HUES48 (cell line): ENCODE results near the gene CDC45.

Experiments
- H3K27ac ChIP-seq: one replicate; pipeline ENCODE4 v1.7.0; 2013; ENCODE audit warnings: low read depth, low read length, inconsistent platforms
- H3K27me3 ChIP-seq: 2 replicates; pipeline ENCODE4 v1.6.1; 2013; ENCODE audit warnings: mild to moderate bottlenecking, low read length; ENCODE audit not compliant: control insufficient read depth, insufficient read depth
- H3K36me3 ChIP-seq: 2 replicates; pipeline ENCODE4 v1.6.1; 2013; ENCODE audit warnings: low read length; ENCODE audit not compliant: control insufficient read depth, insufficient read depth
- H3K4me1 ChIP-seq: 2 replicates; pipeline ENCODE4 v1.6.1; 2013; ENCODE audit warnings: mild to moderate bottlenecking, low read length; ENCODE audit not compliant: control insufficient read depth, insufficient read depth
- H3K4me3 ChIP-seq: 2 replicates; pipeline ENCODE4 v1.5.1; 2013; ENCODE audit warnings: mild to moderate bottlenecking, low read depth, low read length
- H3K9ac ChIP-seq: 2 replicates; pipeline ENCODE4 v1.6.1; 2013; ENCODE audit warnings: mild to moderate bottlenecking, low read depth, low read length, moderate library complexity
- H3K9me3 ChIP-seq: 2 replicates; pipeline ENCODE4 v1.6.1; 2013; ENCODE audit warnings: low read length; ENCODE audit not compliant: control insufficient read depth, insufficient read depth

Gene CDC45

DNA sequence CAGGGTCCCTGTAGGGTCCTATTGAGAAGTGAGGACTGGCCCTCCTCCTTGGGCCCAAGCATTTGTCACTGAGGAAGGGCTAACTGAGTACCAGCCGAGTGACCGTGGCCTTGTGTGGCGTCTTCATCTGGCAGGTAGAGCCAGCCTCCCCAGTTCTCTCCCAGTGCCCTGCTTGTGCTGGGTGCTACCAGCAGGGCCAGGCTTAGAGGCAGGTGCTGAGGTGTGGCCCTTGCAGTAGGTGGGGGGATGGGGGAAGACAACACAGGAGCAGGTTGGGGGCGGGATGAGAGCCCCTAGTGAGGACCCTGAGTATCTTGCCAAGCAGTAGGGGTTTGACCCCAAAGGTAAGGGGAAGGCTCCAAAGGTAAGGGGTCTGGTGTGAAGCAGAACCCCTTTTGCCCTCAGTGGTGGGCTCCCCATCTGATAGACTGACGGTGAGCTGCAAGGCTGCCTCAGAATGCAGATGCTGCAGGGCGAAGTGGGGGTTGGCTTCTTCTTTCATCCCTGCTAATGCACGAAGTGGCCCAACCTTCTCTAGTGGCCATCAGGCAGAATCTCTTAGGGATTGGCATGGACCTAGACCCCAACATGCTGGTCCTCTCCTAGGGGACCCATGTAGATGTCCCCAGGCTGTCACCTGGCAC lies 19.6 kb downstream of the CDC45 start:
- Histone ChIP-seq H3K9me3 (no peaks in the 10 kb centered on the region), H3K27ac (no peak overlapping the region), H3K36me3 (peaks cover 57% of the 10 kb centered on the region), H3K4me1 (peaks cover 4% of the 10 kb centered on the region; the same call in 1 of the 2 replicates), H3K9ac (no peak overlapping the region), H3K4me3 (no peak overlapping the region), H3K27me3 (no peaks in the 10 kb centered on the region)

DNA sequence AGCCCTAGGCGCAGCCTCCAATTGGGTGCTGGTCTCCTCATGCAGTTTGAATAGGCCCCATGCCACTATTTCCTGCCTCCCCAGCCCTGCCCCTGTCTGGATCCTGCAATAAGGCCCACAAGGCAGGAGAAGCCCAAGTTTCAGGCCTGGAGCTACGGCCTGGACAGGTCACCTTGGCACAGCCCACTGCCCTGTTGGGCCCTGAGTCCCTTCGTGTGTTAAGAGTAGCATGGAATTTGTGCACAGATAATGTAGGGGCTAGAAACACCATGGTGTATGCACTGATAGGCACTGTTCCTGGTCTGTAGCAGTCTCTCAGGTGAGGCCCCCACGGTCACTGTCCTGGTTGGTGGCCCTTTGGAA lies 20.1 kb downstream of the CDC45 start:
- H3K27ac ChIP-seq, result no peak overlapping the region
- H3K27me3 ChIP-seq, result no peaks in the 10 kb centered on the region
- no peak overlapping the region for H3K9ac ChIP-seq
- H3K4me3 ChIP-seq, result no peak overlapping the region
- peaks cover 51% of the 10 kb centered on the region for H3K36me3 ChIP-seq
- no peaks in the 10 kb centered on the region for H3K9me3 ChIP-seq
- peaks cover 4% of the 10 kb centered on the region; the same call in 1 of the 2 replicates for H3K4me1 ChIP-seq

GRCh38 chr22:19501897-19502447 lies 22.3 kb downstream of the CDC45 start:
- H3K9ac ChIP-seq, result no peak overlapping the region
- no peaks in the 10 kb centered on the region for H3K27me3 ChIP-seq
- H3K9me3 ChIP-seq, result no peaks in the 10 kb centered on the region
- no peak overlapping the region for H3K4me3 ChIP-seq
- peaks cover 4% of the 10 kb centered on the region; the same call in 1 of the 2 replicates for H3K4me1 ChIP-seq
- no peak overlapping the region for H3K27ac ChIP-seq
- peaks cover 43% of the 10 kb centered on the region for H3K36me3 ChIP-seq

DNA sequence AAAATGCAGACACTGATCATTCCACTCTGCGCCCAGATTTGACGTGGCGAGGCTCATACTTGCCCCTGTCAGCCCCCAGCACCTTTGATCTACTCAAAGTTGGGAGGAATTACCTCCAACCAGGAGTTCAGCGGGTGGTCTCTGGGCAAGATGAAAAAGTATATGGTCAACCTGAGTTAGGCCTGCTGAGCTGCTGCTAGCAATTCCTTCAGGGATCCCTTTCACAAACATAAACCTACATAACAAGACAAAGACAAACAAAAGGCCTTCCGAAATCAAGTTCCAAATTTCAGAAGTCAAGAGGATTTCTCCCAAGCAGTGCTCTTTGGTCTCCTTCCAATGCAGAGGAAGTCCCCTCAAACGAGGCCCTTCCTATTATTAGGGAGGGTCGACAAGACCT lies 23.6 kb downstream of the CDC45 start:
- Histone ChIP-seq H3K4me1 (peaks cover 4% of the 10 kb centered on the region; the same call in 1 of the 2 replicates), H3K9me3 (no peaks in the 10 kb centered on the region), H3K27ac (peak overlapping the region; percentile 22), H3K27me3 (no peaks in the 10 kb centered on the region), H3K4me3 (no peak overlapping the region), H3K36me3 (peaks cover 40% of the 10 kb centered on the region), H3K9ac (no peak overlapping the region)

DNA sequence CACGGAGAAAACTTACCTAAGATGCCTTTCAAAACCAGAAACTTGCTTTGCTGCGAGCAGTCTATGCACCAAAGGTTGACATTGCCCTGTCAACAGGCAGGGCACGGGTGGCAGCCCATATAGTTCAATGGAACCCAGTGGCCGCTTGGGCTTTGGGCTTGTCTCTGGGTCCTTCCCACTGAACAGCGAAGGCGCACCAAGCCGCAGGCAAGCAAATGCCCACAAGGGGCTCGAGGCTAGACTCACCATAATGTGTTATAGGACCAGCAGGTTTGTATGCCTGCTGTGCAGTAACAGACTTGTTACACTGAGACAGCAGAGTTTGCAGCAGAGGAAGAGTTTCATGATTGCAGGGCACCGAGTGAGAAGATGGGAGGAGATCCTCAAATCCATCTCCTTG lies 24.1 kb downstream of the CDC45 start:
- no peak overlapping the region for H3K9ac ChIP-seq
- H3K9me3 ChIP-seq, result no peaks in the 10 kb centered on the region
- peak overlapping the region; percentile 12 for H3K27ac ChIP-seq
- H3K4me3 ChIP-seq, result no peak overlapping the region
- peaks cover 40% of the 10 kb centered on the region for H3K36me3 ChIP-seq
- H3K4me1 ChIP-seq, result peaks cover 4% of the 10 kb centered on the region; the same call in 1 of the 2 replicates
- H3K27me3 ChIP-seq, result no peaks in the 10 kb centered on the region

DNA sequence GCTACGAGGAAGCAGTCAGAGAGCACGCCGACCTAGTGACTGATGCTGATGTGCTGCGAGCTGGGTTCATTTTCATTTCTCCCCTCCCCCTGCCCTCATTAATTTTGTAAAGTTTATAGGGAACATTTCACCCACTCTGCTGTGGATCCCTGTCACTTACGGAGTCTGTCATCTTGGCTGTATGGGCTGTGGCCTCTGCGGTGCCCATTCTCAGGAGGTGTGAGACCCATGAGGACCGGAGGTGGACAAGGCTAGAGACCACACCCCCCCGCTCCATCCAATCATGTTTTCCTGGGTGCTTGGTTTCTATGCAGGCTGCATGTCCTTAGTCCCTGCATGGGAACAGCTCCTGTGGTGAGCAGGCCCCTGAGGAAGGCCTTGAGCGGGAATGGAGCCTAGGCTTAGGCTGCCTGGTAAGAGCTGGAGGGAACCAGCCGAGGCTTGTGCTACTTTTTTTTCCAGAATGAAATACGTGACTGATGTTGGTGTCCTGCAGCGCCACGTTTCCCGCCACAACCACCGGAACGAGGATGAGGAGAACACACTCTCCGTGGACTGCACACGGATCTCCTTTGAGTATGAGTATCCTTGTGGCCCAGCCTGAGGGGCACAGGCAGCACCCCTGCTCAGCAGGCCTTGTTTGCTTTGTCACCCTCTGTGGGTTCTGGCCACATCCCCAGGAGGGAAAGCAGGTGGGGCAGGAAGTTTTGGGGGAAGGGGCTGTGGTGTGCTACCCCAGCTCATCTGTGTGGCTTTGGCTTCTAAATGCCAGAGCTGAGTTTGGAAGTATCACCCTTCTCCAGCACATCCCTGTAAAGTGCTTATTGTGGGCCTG lies 25.4 kb downstream of the CDC45 start:
- H3K27me3 ChIP-seq, result no peaks in the 10 kb centered on the region
- H3K27ac ChIP-seq, result no peak overlapping the region
- H3K4me3 ChIP-seq, result no peak overlapping the region
- H3K36me3 ChIP-seq, result peaks cover 36% of the 10 kb centered on the region
- H3K4me1 ChIP-seq, result peaks cover 4% of the 10 kb centered on the region; the same call in 1 of the 2 replicates
- no peak overlapping the region for H3K9ac ChIP-seq
- no peaks in the 10 kb centered on the region for H3K9me3 ChIP-seq

DNA sequence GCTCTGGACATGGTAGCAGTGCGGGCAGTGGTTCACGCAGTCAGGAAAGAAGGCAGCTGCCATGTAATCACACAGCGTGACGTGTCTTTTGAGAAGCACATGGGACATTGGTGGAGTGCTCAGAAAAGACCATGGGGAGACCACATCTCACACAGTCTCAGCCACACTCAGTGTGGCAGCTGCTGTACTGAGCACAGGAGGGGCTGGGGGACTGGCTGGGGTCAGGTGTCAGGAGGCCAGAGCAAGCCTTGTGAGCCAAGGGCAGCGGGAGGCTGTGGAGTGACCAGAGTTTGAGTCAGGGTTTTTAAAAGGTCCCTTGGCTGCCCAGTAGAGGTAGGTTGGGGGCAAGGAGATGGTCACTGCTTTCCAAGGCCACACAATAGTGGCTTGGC lies 26.0 kb downstream of the CDC45 start:
- Histone ChIP-seq H3K4me3 (no peak overlapping the region), H3K9me3 (no peaks in the 10 kb centered on the region), H3K4me1 (peaks cover 4% of the 10 kb centered on the region; the same call in 1 of the 2 replicates), H3K27me3 (no peaks in the 10 kb centered on the region), H3K36me3 (peaks cover 36% of the 10 kb centered on the region), H3K9ac (no peak overlapping the region), H3K27ac (no peak overlapping the region)

DNA sequence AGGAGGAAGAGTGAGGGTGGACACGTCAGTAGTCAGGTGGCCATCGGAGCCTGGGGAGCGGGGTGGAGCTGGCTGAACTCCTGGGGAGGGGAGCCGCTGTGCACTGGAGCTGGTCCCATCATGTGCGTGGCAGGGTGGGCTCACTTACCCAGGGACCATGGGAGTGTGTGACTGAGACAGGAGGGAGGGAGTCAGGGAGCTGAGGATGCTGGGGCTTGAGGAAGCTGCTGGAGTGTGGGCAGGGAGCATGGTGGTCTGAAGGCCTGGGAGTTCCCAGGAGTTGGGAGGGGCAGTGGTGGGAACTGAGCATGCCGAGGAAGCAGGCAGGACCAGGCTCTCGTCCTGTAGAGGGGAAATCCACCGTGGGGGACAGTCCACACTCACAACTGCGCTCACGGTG lies 26.5 kb downstream of the CDC45 start:
- Histone ChIP-seq H3K27me3 (no peaks in the 10 kb centered on the region), H3K9ac (no peak overlapping the region), H3K4me3 (no peak overlapping the region), H3K36me3 (peaks cover 41% of the 10 kb centered on the region), H3K4me1 (peaks cover 4% of the 10 kb centered on the region; the same call in 1 of the 2 replicates), H3K9me3 (no peaks in the 10 kb centered on the region), H3K27ac (no peak overlapping the region)

- no peaks in the 10 kb centered on the region for H3K27me3 ChIP-seq
- peaks cover 4% of the 10 kb centered on the region; the same call in 1 of the 2 replicates for H3K4me1 ChIP-seq
- H3K9me3 ChIP-seq, result no peaks in the 10 kb centered on the region
- no peak overlapping the region for H3K27ac ChIP-seq
- no peak overlapping the region for H3K9ac ChIP-seq
- peaks cover 53% of the 10 kb centered on the region for H3K36me3 ChIP-seq
- H3K4me3 ChIP-seq, result no peak overlapping the region
Measured at GRCh38 chr22:19507534-19507861, 27.8 kb downstream of the CDC45 start.

DNA sequence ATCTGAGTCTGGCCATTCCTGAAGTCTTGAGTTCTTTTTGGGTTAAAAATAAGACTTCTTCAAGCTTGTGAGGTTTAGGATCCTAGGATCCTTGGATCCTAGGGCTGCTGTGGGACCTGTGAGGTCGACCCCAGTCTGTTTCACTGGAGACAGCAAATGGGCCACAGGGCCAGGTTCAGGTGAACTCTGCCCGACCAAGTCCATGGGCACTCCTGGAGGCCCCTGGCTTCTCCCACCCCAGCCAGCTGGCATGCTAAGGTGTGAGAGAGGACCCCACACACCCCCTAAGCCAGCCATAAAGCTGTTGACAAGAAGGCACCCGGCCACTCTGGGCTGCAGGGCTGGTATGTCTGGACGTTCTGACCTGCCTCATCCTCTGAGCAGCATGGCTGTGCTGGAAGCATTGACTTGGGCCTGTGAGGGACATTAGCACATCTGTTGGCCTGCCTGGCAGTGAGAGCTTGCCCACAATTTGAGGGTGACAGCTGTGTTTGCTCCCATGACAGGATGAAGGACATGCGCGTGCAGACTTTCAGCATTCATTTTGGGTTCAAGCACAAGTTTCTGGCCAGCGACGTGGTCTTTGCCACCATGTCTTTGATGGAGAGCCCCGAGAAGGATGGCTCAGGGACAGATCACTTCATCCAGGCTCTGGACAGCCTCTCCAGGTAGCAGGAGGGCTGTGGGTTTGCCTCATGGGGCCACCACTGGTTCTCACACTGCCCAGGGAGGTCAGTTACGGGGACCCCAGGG lies 28.5 kb downstream of the CDC45 start:
- H3K9ac ChIP-seq, result no peak overlapping the region
- peaks cover 59% of the 10 kb centered on the region for H3K36me3 ChIP-seq
- no peaks in the 10 kb centered on the region for H3K27me3 ChIP-seq
- H3K4me1 ChIP-seq, result peaks cover 2% of the 10 kb centered on the region; the same call in 1 of the 2 replicates
- no peak overlapping the region for H3K4me3 ChIP-seq
- H3K9me3 ChIP-seq, result no peaks in the 10 kb centered on the region
- H3K27ac ChIP-seq, result no peak overlapping the region
